ENCODE data around the gene SPACA9.
A peak's percentile ranks its signal among the peaks of the same experiment; 100 is the strongest.

SPACA9 gene

GRCh38 chr9:132863096-132863495, 15.6 kb upstream of the SPACA9 start:
- DNase-seq (ENCODE audit: low spot score), result no peak

GRCh38 chr9:132864277-132864676, 14.4 kb upstream of the SPACA9 start:
- no peak for DNase-seq (ENCODE audit: low spot score)

DNA sequence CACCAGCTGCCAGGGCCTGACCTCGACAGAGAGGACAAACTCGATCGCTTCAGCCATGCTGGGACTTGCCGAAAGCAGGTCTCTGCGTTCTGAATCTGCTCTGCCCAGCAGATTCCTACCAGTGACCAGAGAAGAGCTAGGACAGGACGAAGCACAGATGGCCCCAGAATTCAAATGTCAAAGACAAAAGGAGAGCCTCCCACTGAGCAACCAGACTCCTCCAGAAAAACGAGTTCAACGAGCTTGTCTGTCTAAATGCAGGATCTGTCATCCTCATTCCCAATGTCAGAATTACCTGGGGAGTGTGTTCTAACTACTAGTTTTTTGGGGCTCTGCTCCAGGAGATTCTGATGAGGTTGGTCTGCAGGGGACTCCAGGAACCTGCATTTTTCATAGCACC, 14.0 kb upstream of the SPACA9 start:
- DNase-seq (ENCODE audit: low spot score), result peak; percentile 60

DNA sequence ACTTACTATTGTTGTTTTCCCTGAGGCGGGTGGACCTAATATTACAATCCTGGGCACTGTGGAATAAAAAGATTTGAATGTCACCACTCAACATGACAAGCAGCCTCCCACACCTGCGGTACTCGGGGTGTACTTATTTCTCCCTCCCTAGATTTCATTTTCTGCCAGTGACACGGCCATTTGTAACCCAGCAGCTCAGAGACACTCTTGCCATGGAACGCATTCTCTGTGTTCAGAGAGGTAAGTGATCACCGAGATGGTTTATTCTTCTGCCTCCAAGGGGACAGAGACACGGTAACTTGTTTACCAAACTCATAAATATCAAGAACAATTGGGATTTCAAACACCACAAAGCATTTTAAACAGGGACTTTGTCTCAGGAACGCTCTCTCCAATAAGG, 11.8 kb upstream of the SPACA9 start:
- DNase-seq (ENCODE audit: low spot score), result no peak

DNA sequence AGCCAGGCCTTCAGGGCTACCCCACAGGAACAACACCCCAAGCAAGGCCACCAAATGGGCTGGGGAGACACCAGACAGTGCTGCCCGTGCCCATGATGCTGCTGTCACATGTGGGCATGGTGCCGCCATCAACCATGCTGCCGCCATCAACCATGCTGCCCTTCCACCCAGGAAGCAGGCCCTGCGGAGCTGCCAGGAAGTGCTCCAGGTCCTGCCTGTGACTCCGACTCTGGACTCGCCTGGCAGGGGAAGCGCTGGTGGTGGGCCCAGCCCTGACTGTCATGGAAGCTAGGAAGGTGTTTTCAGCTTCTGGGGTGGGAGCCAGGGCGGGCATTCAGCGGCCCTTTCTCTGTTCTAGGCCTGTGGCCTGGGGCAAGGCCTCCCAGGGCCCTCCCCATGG, 9.4 kb upstream of the SPACA9 start:
- DNase-seq (ENCODE audit: low spot score), result no peak

GRCh38 chr9:132873403-132873802, 5.3 kb upstream of the SPACA9 start:
- DNase-seq (ENCODE audit: low spot score), result no peak

GRCh38 chr9:132875159-132875558, 3.5 kb upstream of the SPACA9 start:
- no peak for DNase-seq (ENCODE audit: low spot score)

DNA sequence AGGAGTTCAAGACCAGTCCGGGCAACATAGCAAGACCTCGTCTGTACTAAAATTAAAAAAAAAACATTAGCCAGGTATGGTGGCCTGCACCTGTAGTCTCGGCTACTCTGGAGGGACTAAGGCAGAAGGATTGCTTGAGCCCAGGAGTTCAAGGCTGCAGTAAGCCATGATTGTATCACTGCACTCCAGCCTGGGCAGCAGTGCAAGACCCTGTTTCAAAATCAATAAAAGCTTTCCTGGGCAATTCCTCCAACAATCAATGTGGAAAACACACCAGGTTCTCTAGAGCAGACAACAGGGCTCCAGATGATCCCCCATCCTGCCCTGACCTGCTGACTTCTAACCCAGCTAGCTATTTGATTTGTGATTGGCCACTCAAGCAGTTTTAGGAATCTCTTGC, 1.8 kb upstream of the SPACA9 start:
- DNase-seq (ENCODE audit: low spot score), result no peak

GRCh38 chr9:132877458-132877823, 1.3 kb upstream of the SPACA9 start:
- DNase-seq (ENCODE audit: low spot score), result no peak

GRCh38 chr9:132877824-132878694, 639 bp upstream of the SPACA9 start, which contains the start of gene AK8:
TSS of gene AK8 (minus strand) at chr9:132878284. CDS start at chr9:132878255, 29 bp downstream.
- DNase-seq (ENCODE audit: low spot score), result peak; percentile 61

GRCh38 chr9:132879457-132880323, 992 bp downstream of the SPACA9 start:
- no peak for DNase-seq (ENCODE audit: low spot score)

GRCh38 chr9:132880324-132880661, 1.6 kb downstream of the SPACA9 start:
- no peak for DNase-seq (ENCODE audit: low spot score)

- no peak for DNase-seq (ENCODE audit: low spot score)
Measured at GRCh38 chr9:132881826-132882225, 3.1 kb downstream of the SPACA9 start.

DNA sequence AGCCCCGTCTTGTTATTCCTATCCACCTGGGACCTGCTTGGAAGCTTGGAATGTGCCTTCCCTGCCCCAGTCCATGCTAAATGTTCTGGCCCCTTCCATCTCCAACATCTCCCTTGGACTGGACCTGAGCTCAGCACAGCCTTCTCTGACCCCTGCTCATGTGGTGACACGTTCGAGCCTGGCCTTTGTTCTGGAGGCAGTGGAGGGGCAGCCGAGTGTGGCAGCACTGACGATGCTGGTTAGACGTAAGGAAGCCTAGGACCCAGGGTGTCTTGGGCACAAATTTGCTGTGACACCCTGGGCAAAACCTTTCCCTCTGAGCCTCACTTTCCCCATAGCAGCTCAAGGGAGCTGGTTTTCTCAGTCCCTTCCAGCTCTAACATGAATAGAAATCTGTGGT, 3.9 kb downstream of the SPACA9 start:
- DNase-seq (ENCODE audit: low spot score), result no peak

DNA sequence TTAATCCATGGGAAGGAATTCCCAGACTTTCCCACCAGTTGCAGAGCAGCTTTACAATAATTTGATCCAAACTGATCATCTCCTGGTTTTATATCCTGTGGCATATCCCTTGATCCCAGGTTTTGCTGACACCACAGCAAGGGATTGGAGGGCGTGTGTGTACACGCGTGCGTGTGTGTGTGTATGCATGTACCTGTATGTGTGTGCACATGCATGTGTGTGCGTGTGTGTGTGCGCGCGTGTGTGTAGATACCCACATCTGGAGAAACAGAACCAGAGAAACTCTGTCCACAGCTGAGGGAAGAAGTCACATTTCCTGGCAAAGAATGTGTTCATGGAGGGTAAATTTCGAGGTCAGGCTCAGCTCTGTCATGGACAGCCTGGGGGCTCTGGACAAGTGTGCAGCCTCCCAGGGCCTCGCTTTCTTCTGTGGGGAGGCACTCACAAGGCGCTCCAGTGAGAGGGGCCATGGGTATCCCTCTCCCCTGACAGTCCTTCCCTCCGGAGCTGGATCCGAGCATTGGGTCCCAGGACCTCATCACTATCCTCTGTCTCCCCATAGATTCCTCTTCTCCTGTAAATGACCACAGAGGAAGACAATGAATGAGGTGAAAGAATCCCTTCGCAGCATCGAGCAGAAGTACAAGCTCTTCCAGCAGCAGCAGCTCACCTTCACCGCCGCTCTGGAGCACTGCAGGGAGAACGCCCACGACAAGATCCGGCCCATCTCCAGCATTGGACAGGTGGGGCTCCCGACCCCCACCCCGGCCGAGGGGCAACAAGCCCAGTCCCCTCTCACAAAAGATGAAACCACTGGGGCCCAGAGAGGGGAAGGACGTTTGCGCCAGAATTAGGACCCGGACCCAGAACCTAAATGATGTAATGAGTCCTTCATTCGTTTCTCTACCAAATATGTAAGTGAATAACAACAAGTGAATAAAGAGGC, 4.9 kb downstream of the SPACA9 start:
- no peak for DNase-seq (ENCODE audit: low spot score)

DNA sequence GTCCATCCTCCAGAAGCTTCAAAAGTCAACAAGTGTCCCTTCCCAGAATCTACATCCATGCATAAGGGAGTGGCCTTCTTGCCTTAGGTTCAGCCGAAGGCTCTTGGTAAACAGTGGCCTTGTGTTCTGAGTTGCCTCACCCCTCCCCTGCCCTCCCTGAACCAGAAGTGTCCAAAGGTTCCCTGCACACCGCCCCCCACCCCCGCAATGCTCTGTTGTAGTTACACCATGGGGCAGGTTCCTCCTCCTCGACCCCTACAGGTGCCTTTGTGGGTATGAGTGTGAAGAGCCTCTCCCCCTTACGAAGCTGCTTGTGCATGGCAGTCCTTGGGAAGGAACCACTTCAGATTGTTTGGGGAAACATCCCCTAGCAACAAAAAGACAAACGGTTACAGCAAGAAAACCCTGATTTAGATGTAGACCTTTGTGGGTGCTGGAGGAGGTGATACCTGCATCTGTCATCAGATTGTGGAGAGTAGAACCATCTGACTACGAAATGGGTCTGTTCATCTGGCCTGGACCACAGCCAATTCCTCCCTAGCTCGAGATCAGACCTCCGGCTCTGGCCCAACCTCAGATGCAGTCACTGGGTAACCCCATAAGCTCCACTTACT, 7.1 kb downstream of the SPACA9 start:
- no peak for DNase-seq (ENCODE audit: low spot score)

DNA sequence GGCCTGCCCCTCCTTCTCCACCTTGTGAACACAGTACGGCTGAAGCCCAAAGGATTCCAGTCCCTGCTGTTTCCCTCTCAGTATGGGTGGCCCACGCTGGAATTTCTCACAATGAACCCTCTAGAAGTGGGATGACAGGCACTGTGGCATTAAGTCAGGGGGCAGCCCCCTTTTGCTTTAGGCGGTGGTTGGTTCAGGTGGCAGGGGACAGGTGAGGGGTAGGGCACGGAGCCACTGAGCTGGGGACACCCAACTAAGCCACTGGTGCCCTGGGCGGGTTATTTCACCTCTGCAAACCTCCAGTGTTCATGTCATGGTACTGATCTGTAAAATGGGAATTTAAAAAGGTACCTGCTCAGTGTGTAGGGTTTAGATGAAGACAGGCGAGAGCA, 7.6 kb downstream of the SPACA9 start:
- DNase-seq (ENCODE audit: low spot score), result no peak

GRCh38 chr9:132887181-132888120, 8.8 kb downstream of the SPACA9 start:
- no peak for DNase-seq (ENCODE audit: low spot score)

GRCh38 chr9:132888151-132888550, 9.5 kb downstream of the SPACA9 start:
- DNase-seq (ENCODE audit: low spot score), result no peak

DNA sequence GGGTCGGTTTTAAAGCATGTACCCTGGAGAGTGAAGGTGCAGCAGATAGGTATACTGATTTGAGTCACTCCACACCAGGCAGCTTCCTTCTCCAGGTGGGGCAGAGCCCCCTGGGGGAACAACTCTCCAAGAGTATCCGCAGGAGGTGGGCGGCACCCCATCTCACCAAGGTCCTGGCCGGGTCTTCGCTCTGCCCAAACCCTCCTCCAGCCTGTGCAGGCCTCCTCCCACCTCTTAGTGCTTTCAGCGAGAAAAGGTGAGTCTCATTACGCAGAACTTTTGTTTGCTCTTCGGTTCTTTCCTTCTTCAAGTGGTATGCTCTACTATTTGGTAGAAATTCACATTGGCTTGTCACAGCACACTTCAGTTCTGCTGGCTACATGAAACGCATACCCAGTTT, 13.7 kb downstream of the SPACA9 start:
- no peak for DNase-seq (ENCODE audit: low spot score)

- DNase-seq (ENCODE audit: low spot score), result no peak
Measured at GRCh38 chr9:132894346-132894745, 15.6 kb downstream of the SPACA9 start.
